ENCODE results near the gene KATNAL2. TPM values are rescaled to one million over a fixed set of nuclear protein-coding genes. Genes with fewer than 3 reads are reported as not detected.
"Not testable (repeated sequence)": the region's sequence is repeated elsewhere in the genome, so short reads cannot be mapped to it uniquely, and the experiment has no call there.

Gene KATNAL2
- total RNA-seq, 1 donor from 2014 or later = 5.2 TPM

GRCh38 chr18:47029684-47030353 lies 112.4 kb downstream of the KATNAL2 start:
- H3K4me3 ChIP-seq; H3K9me3 ChIP-seq; H3K27me3 ChIP-seq; H3K36me3 ChIP-seq; H3K4me1 ChIP-seq; DNase-seq (ENCODE audit: extremely low spot score in 2 of 2); intact Hi-C loops (cut with DNase I); H3K27ac ChIP-seq: not testable (repeated sequence)

GRCh38 chr18:47030887-47031286 lies 113.5 kb downstream of the KATNAL2 start:
- H3K4me1 ChIP-seq; H3K36me3 ChIP-seq; H3K27ac ChIP-seq; H3K27me3 ChIP-seq; H3K9me3 ChIP-seq; DNase-seq (ENCODE audit: extremely low spot score in 2 of 2); H3K4me3 ChIP-seq; intact Hi-C loops (cut with DNase I): not testable (repeated sequence)

- H3K27ac ChIP-seq = no peak overlapping the region
- no peaks in the 10 kb centered on the region for H3K9me3 ChIP-seq
- no peak overlapping the region for H3K4me3 ChIP-seq
- no peak for TF ChIP-seq POLR2A (IDR thresholded peaks at IDR 0.05)
- TF ChIP-seq POLR2AphosphoS5 (IDR thresholded peaks at IDR 0.05; ENCODE audit: insufficient read depth in 1 of 2, low read depth in 1 of 2) = no peak
- TF ChIP-seq CTCF (IDR thresholded peaks at IDR 0.05) = no peak
- no peak for DNase-seq (ENCODE audit: extremely low spot score in 2 of 2)
- intact Hi-C loops (cut with DNase I) = no loop called here
- no peaks in the 10 kb centered on the region for H3K36me3 ChIP-seq
- H3K4me1 ChIP-seq = no peaks in the 10 kb centered on the region
- H3K27me3 ChIP-seq = no peaks in the 10 kb centered on the region
These were observed 115.5 kb downstream of the KATNAL2 start for GRCh38 chr18:47032945-47033344.

- H3K36me3 ChIP-seq; intact Hi-C loops (cut with DNase I); H3K9me3 ChIP-seq; H3K4me1 ChIP-seq; H3K27ac ChIP-seq; H3K27me3 ChIP-seq; H3K4me3 ChIP-seq; DNase-seq (ENCODE audit: extremely low spot score in 2 of 2): not testable (repeated sequence)
These were observed 117.2 kb downstream of the KATNAL2 start for GRCh38 chr18:47034591-47034990.

GRCh38 chr18:47035156-47035671 lies 117.8 kb downstream of the KATNAL2 start, which contains the start of gene ELOA2:
Gene ELOA2, minus strand, starts transcription at chr18:47035621. Its CDS starts 357 bp downstream, at chr18:47035264.
- no peaks in the 10 kb centered on the region for H3K36me3 ChIP-seq
- no peak within 1 kb of the TSS for H3K4me3 ChIP-seq
- TF ChIP-seq POLR2A (IDR thresholded peaks at IDR 0.05) = no peak
- no peak for TF ChIP-seq CTCF (IDR thresholded peaks at IDR 0.05)
- TF ChIP-seq POLR2AphosphoS5 (IDR thresholded peaks at IDR 0.05; ENCODE audit: insufficient read depth in 1 of 2, low read depth in 1 of 2) = no peak
- H3K27me3 ChIP-seq = no peaks in the 10 kb centered on the region
- H3K4me1 ChIP-seq = no peaks in the 10 kb centered on the region
- DNase-seq (ENCODE audit: extremely low spot score in 2 of 2) = no peak
- intact Hi-C loops (cut with DNase I) = no loop called here
- H3K27ac ChIP-seq = no peak within 1 kb of the TSS
- H3K9me3 ChIP-seq = no peaks in the 10 kb centered on the region

GRCh38 chr18:47036298-47036874 lies 119.0 kb downstream of the KATNAL2 start:
- H3K4me1 ChIP-seq = no peaks in the 10 kb centered on the region
- no peak overlapping the region for H3K4me3 ChIP-seq
- intact Hi-C loops (cut with DNase I) = no loop called here
- no peaks in the 10 kb centered on the region for H3K9me3 ChIP-seq
- H3K36me3 ChIP-seq = no peaks in the 10 kb centered on the region
- no peaks in the 10 kb centered on the region for H3K27me3 ChIP-seq
- DNase-seq (ENCODE audit: extremely low spot score in 2 of 2) = no peak
- H3K27ac ChIP-seq = no peak overlapping the region
- TF ChIP-seq CTCF (IDR thresholded peaks at IDR 0.05) (no peak), POLR2AphosphoS5 (IDR thresholded peaks at IDR 0.05; ENCODE audit: insufficient read depth in 1 of 2, low read depth in 1 of 2) (no peak), POLR2A (IDR thresholded peaks at IDR 0.05) (no peak)
